Measurements from ENCODE around the gene CCDC171.

DNA sequence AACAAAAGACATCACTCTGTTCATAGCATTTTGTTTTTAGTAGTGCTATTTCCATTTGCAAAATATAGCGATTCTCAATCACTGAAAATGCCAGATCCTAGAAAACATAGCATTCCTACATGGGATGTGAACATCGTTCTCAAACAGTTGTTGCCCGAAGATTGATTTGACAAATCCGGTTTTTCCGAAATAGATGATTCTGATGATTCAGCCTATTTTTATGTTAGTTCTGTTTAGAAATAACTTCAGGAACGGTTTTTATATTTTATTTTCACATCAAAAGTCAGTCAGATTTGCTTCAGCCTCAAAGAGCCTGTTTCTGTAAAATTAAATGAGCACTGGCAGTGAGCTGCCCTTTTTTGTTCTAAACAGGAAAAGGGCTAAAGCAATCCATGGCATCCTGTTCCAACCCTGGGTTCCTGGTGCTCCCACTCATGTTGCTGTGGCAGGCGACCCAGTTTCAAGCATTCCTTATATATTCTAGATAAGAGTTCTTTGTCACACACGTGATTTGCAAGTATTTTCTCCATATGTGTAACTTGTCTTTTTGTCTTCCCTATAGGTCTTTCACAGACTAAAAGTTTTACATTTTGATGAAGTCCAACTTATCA is 27.9 kb upstream of the CCDC171 start:
- TF ChIP-seq, protein P1, sequence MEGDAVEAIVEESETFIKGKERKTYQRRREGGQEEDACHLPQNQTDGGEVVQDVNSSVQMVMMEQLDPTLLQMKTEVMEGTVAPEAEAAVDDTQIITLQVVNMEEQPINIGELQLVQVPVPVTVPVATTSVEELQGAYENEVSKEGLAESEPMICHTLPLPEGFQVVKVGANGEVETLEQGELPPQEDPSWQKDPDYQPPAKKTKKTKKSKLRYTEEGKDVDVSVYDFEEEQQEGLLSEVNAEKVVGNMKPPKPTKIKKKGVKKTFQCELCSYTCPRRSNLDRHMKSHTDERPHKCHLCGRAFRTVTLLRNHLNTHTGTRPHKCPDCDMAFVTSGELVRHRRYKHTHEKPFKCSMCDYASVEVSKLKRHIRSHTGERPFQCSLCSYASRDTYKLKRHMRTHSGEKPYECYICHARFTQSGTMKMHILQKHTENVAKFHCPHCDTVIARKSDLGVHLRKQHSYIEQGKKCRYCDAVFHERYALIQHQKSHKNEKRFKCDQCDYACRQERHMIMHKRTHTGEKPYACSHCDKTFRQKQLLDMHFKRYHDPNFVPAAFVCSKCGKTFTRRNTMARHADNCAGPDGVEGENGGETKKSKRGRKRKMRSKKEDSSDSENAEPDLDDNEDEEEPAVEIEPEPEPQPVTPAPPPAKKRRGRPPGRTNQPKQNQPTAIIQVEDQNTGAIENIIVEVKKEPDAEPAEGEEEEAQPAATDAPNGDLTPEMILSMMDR (IDR thresholded peaks at IDR 0.05; ENCODE audit: insufficient read depth, low read depth, low read length): no peak
- TF ChIP-seq EZH2 (IDR thresholded peaks at IDR 0.05; ENCODE audit: insufficient read depth, low read length): no peak

Data from astrocyte (in vitro differentiated cells and primary cell).